A673 (cell line): ENCODE data around the gene ALDH2. TPM values are rescaled to one million over a fixed set of nuclear protein-coding genes. Genes with fewer than 3 reads are reported as not detected.

Experiments
- BruUV-seq: library from RNA; stranded (reverse); fragments of 400-500 nt; replicated peaks from 2 replicates; lab custom pipeline; 2021; lab: Mats Ljungman, UMichigan
- CTCF ChIA-PET: fragments of 300-600 bp; sonication (Branson Sonifier 250); formaldehyde crosslinking; loops from one replicate; lab custom pipeline; 2022; ENCODE audit warnings: antibody characterized with exemption; lab: Charles Lee
- POLR2A ChIA-PET: fragments of 300-600 bp; sonication (Branson Sonifier 250); formaldehyde crosslinking; loops from one replicate; lab custom pipeline; 2022; ENCODE audit warnings: antibody characterized with exemption; ENCODE audit not compliant: low non-redundant PET; lab: Charles Lee
- DNase-seq: peaks from one replicate; pipeline ENCODE4 v3.0.0-alpha.2; 2015; ENCODE audit warnings: low spot score
- H3K27ac ChIP-seq: fragments of 200-600 bp; sonication (generic); 2 replicates; pipeline ENCODE4 v1.5.1; 2016; ENCODE audit warnings: mixed run types, low read depth, mild to moderate bottlenecking, mixed read lengths, antibody characterized with exemption, low read length; ENCODE audit not compliant: poor library complexity, severe bottlenecking
- H3K27me3 ChIP-seq: fragments of 200-600 bp; sonication (generic); replicated peaks from 2 replicates; pipeline ENCODE4 v1.6.1; 2017; ENCODE audit warnings: mixed run types, low read depth, mild to moderate bottlenecking, mixed read lengths, antibody characterized with exemption, low read length; ENCODE audit not compliant: insufficient read depth, poor library complexity
- H3K36me3 ChIP-seq: fragments of 200-600 bp; sonication (generic); 2 replicates; pipeline ENCODE4 v1.6.1; 2016; ENCODE audit warnings: mixed run types, mild to moderate bottlenecking, mixed read lengths, antibody characterized with exemption, low read length; ENCODE audit not compliant: insufficient read depth, poor library complexity, severe bottlenecking
- H3K4me1 ChIP-seq: fragments of 200-600 bp; sonication (generic); 2 replicates; pipeline ENCODE4 v1.6.1; 2017; ENCODE audit warnings: mixed run types, mild to moderate bottlenecking, mixed read lengths, antibody characterized with exemption, low read length; ENCODE audit not compliant: insufficient read depth, poor library complexity, severe bottlenecking
- H3K4me3 ChIP-seq: fragments of 200-600 bp; sonication (generic); 2 replicates; pipeline ENCODE4 v1.5.1; 2016; ENCODE audit warnings: low read depth, mixed run types, mild to moderate bottlenecking, mixed read lengths, low read length; ENCODE audit not compliant: poor library complexity, severe bottlenecking
- H3K9me3 ChIP-seq: fragments of 200-600 bp; sonication (generic); 2 replicates; pipeline ENCODE4 v1.6.1; 2016; ENCODE audit warnings: mixed run types, low read depth, mild to moderate bottlenecking, mixed read lengths, antibody characterized with exemption, low read length; ENCODE audit not compliant: poor library complexity, severe bottlenecking
- EZH2 ChIP-seq: fragments of 200-600 bp; sonication (generic); IDR thresholded peaks from 2 replicates; pipeline ENCODE4 v1.6.1; 2017; ENCODE audit warnings: borderline replicate concordance, low read depth, mild to moderate bottlenecking, mixed read lengths, antibody characterized with exemption, low read length; ENCODE audit not compliant: poor library complexity, severe bottlenecking
- intact Hi-C: fragments of 100-400 bp; cut with micrococcal nuclease; formaldehyde crosslinking; loops from one replicate; pipeline ENCODE4 v1.10.0; 2022; ENCODE audit not compliant: unreplicated experiment
- total RNA-seq: library from RNA; stranded (reverse); gene quantifications from 2 replicates; pipeline ENCODE4 v1.2.3, GENCODE V29; 2021
- TF ChIP-seq, protein P1 (sequence below): fragments of 300-800, 200-600 bp; sonication (generic); conservative IDR thresholded peaks from 2 replicates; pipeline ENCODE4 v1.5.1; 2017; ENCODE audit warnings: low read depth, mild to moderate bottlenecking, antibody characterized with exemption, low read length, moderate library complexity, mixed read lengths

ALDH2 gene
- total RNA-seq, 1 experiment from 2014 or later, result 24.5 TPM

DNA sequence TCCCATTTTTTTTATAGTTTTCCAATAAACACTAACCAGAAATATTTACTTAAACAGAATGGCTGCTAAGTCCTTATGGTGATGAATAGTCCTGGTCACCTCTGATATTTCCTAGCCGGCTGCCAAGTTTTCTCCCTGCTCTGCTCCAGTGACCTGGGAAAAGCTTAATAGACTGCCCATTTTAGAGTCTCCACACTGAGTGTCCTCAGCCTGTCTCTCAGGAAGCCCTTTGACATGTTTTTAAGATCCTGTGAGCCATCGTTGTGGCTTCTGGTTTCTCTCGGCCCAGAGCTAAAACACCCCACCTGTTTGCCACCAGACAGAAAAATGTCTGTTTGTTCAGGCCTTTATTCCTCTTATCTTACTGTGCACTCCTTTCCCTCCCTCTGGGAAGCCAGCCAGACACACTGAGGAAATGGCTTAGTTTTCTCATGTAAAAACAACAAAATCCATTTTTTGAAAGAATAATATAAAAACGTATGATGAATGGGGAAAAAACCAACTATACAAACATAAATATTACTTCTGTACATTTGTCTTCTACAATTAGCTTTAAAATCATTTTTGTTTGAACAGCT, 25.4 kb upstream of the ALDH2 start:
- intact Hi-C loops, result no loop called here
- CTCF ChIA-PET, result no interaction called here
- Histone ChIP-seq H3K4me1 (no peaks in the 10 kb centered on the region), H3K9me3 (no peaks in the 10 kb centered on the region), H3K27me3 (no peaks in the 10 kb centered on the region), H3K4me3 (no peak overlapping the region), H3K36me3 (peaks cover 6% of the 10 kb centered on the region), H3K27ac (no peak overlapping the region)
- POLR2A ChIA-PET, result no interaction called here
- no TSS peak for BruUV-seq
- TF ChIP-seq EZH2, result no peak
- TF ChIP-seq, protein P1, sequence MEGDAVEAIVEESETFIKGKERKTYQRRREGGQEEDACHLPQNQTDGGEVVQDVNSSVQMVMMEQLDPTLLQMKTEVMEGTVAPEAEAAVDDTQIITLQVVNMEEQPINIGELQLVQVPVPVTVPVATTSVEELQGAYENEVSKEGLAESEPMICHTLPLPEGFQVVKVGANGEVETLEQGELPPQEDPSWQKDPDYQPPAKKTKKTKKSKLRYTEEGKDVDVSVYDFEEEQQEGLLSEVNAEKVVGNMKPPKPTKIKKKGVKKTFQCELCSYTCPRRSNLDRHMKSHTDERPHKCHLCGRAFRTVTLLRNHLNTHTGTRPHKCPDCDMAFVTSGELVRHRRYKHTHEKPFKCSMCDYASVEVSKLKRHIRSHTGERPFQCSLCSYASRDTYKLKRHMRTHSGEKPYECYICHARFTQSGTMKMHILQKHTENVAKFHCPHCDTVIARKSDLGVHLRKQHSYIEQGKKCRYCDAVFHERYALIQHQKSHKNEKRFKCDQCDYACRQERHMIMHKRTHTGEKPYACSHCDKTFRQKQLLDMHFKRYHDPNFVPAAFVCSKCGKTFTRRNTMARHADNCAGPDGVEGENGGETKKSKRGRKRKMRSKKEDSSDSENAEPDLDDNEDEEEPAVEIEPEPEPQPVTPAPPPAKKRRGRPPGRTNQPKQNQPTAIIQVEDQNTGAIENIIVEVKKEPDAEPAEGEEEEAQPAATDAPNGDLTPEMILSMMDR, result no peak
- DNase-seq, result no peak

GRCh38 chr12:111745211-111745610, 21.5 kb upstream of the ALDH2 start:
- no peaks in the 10 kb centered on the region for H3K4me1 ChIP-seq
- POLR2A ChIA-PET, result no interaction called here

GRCh38 chr12:111747333-111747732, 19.4 kb upstream of the ALDH2 start:
- H3K9me3 ChIP-seq, result no peaks in the 10 kb centered on the region
- H3K4me1 ChIP-seq, result no peaks in the 10 kb centered on the region
- peaks cover 22% of the 10 kb centered on the region for H3K36me3 ChIP-seq
- DNase-seq, result no peak
- intact Hi-C loops, result no loop called here
- H3K27me3 ChIP-seq, result no peaks in the 10 kb centered on the region
- H3K27ac ChIP-seq, result no peak overlapping the region
- ChIA-PET POLR2A (no interaction called here), CTCF (no interaction called here)
- TF ChIP-seq EZH2, result no peak
- TF ChIP-seq, protein P1, result no peak
- no TSS peak for BruUV-seq
- no peak overlapping the region for H3K4me3 ChIP-seq

More at GRCh38 chr12:111745211-111745610, 21.5 kb upstream of the ALDH2 start:
- no peak overlapping the region for H3K27ac ChIP-seq
- no peak overlapping the region for H3K4me3 ChIP-seq
- CTCF ChIA-PET, result no interaction called here
- DNase-seq, result no peak
- intact Hi-C loops, result no loop called here
- no peaks in the 10 kb centered on the region for H3K27me3 ChIP-seq
- H3K9me3 ChIP-seq, result no peaks in the 10 kb centered on the region
- no TSS peak for BruUV-seq
- peaks cover 15% of the 10 kb centered on the region for H3K36me3 ChIP-seq
- TF ChIP-seq, protein P1, result no peak
- TF ChIP-seq EZH2, result no peak
